ENCODE data around the gene PCGF2.

GRCh38 chr17:38735161-38735997 is 12.8 kb downstream of the PCGF2 start:
- TF ChIP-seq CTCF (IDR thresholded peaks at IDR 0.05; ENCODE audit: low read length), result peak; percentile 90
- TF ChIP-seq EZH2phosphoT487 (IDR thresholded peaks at IDR 0.05; ENCODE audit: low read length), result no peak
- no peak for TF ChIP-seq EZH2 (optimal IDR thresholded peaks at IDR 0.05; ENCODE audit: low read depth, low read length)
